GM21825 (cell line): Measurements from ENCODE around the gene NME3.
"Not testable (repeated sequence)": the region's sequence is repeated elsewhere in the genome, so short reads cannot be mapped to it uniquely, and the experiment has no call there.

Source experiments
- ATAC-seq: cut with Tn5 transposase; IDR thresholded peaks from one replicate; pipeline ENCODE4 v1.9.1; 2021; ENCODE audit warnings: mild to moderate bottlenecking, moderate library complexity; ENCODE audit not compliant: unreplicated experiment

The NME3 gene

GRCh38 chr16:1771188-1771863 lies at the start of gene NME3:
TSS of gene NME3 (minus strand) at chr16:1771543. CDS start at chr16:1771534, 9 bp downstream.
- no peak for ATAC-seq

- no peak for ATAC-seq
Measured at GRCh38 chr16:1820946-1821290, 49.6 kb upstream of the NME3 start.

- no peak for ATAC-seq
Measured at GRCh38 chr16:1820096-1820945, 49.0 kb upstream of the NME3 start.

GRCh38 chr16:1819611-1820010 lies 48.3 kb upstream of the NME3 start:
- ATAC-seq, result no peak

- ATAC-seq, result no peak
Measured at GRCh38 chr16:1818873-1819525, 47.7 kb upstream of the NME3 start.

GRCh38 chr16:1818204-1818872 lies 47.0 kb upstream of the NME3 start:
- no peak for ATAC-seq

- no peak for ATAC-seq
Measured at GRCh38 chr16:1817716-1818115, 46.4 kb upstream of the NME3 start.

GRCh38 chr16:1817276-1817589 lies 45.9 kb upstream of the NME3 start:
- no peak for ATAC-seq

GRCh38 chr16:1816396-1817275 lies 45.3 kb upstream of the NME3 start:
- no peak for ATAC-seq

GRCh38 chr16:1815461-1815860 lies 44.1 kb upstream of the NME3 start:
- no peak for ATAC-seq

- no peak for ATAC-seq
Measured at GRCh38 chr16:1812732-1813163, 41.4 kb upstream of the NME3 start.

GRCh38 chr16:1810536-1810935 lies 39.2 kb upstream of the NME3 start:
- ATAC-seq, result no peak

- ATAC-seq, result no peak
Measured at GRCh38 chr16:1810106-1810505, 38.8 kb upstream of the NME3 start.

- ATAC-seq, result no peak
Measured at GRCh38 chr16:1809281-1809801, 38.0 kb upstream of the NME3 start.

GRCh38 chr16:1808691-1809090 lies 37.3 kb upstream of the NME3 start:
- no peak for ATAC-seq

- no peak for ATAC-seq
Measured at GRCh38 chr16:1807626-1808025, 36.3 kb upstream of the NME3 start.

GRCh38 chr16:1800701-1801100 lies 29.4 kb upstream of the NME3 start:
- no peak for ATAC-seq

- not testable (repeated sequence) for ATAC-seq
Measured at GRCh38 chr16:1799263-1799662, 27.9 kb upstream of the NME3 start.

GRCh38 chr16:1794908-1795666 lies 23.7 kb upstream of the NME3 start:
- no peak for ATAC-seq
